Nephron progenitor cell (in vitro differentiated cells): ENCODE results near the gene CD63.
A peak's percentile ranks its signal among the peaks of the same experiment; 100 is the strongest.

Experiments used
- DNase-seq: peaks from one replicate; pipeline ENCODE4 v3.0.0; 2021
- H3K27ac Mint-ChIP-seq: 2 replicates; pipeline ENCODE4 v1.8.0; 2021; ENCODE audit warnings: mild to moderate bottlenecking, moderate library complexity, mixed read lengths
- H3K27me3 Mint-ChIP-seq: 2 replicates; pipeline ENCODE4 v1.8.0; 2021; ENCODE audit warnings: mild to moderate bottlenecking, low read depth, mixed read lengths; ENCODE audit not compliant: poor library complexity
- H3K36me3 Mint-ChIP-seq: 2 replicates; pipeline ENCODE4 v1.8.0; 2021; ENCODE audit warnings: low read depth, mixed read lengths
- H3K4me1 Mint-ChIP-seq: 2 replicates; pipeline ENCODE4 v1.8.0; 2021; ENCODE audit warnings: mixed read lengths
- H3K4me3 Mint-ChIP-seq: 2 replicates; pipeline ENCODE4 v1.8.0; 2021; ENCODE audit warnings: mild to moderate bottlenecking, moderate library complexity, mixed read lengths
- H3K9me3 Mint-ChIP-seq: 2 replicates; pipeline ENCODE4 v1.8.0; 2021; ENCODE audit warnings: mild to moderate bottlenecking, moderate library complexity, mixed read lengths
- TF ChIP-seq, protein P1 (sequence below): fragments of 200-600 bp; sonication (generic); IDR thresholded peaks from 2 replicates; pipeline ENCODE4 v1.5.0; 2021; ENCODE audit warnings: antibody characterized with exemption

CD63 gene

DNA sequence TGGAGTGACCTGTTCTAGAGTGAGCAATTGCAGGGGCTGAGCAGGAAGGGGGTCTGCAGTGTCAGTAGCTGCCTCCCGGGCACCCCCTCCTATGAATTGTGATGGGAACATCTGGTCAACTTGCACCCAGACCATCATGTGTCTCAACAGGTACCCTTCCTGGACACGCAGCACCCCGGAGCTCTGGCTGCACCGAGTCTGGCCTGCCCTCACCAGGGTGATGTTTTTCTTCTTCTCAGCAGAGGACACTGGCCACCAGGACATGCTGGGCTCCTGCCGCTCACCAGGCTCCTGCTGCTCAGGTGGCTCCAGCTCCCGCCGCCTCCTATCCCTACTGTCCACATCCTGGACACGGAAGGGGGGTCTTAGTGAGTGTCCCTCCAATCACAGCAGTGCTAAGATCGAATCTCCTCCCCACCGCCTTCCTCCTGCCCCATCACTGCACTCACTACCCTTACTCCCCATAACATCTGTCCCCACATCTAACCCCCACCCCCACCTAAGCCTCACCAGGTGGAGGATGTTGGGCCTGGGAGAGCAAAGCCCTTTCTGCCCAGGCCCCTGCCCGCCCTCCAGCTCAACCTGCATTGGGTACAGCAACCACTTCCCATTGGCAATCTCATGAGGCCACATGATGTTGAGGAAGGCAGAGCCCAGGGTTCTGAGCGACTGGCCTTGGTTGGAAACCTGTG lies 36.0 kb downstream of the CD63 start:
- TF ChIP-seq, protein P1, sequence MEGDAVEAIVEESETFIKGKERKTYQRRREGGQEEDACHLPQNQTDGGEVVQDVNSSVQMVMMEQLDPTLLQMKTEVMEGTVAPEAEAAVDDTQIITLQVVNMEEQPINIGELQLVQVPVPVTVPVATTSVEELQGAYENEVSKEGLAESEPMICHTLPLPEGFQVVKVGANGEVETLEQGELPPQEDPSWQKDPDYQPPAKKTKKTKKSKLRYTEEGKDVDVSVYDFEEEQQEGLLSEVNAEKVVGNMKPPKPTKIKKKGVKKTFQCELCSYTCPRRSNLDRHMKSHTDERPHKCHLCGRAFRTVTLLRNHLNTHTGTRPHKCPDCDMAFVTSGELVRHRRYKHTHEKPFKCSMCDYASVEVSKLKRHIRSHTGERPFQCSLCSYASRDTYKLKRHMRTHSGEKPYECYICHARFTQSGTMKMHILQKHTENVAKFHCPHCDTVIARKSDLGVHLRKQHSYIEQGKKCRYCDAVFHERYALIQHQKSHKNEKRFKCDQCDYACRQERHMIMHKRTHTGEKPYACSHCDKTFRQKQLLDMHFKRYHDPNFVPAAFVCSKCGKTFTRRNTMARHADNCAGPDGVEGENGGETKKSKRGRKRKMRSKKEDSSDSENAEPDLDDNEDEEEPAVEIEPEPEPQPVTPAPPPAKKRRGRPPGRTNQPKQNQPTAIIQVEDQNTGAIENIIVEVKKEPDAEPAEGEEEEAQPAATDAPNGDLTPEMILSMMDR = no peak
- Mint-ChIP-seq H3K36me3 (no peaks in the 10 kb centered on the region), H3K4me1 (peaks cover 5% of the 10 kb centered on the region), H3K9me3 (no peaks in the 10 kb centered on the region), H3K4me3 (no peak overlapping the region), H3K27ac (no peak overlapping the region), H3K27me3 (no peaks in the 10 kb centered on the region)
- DNase-seq = no peak

DNA sequence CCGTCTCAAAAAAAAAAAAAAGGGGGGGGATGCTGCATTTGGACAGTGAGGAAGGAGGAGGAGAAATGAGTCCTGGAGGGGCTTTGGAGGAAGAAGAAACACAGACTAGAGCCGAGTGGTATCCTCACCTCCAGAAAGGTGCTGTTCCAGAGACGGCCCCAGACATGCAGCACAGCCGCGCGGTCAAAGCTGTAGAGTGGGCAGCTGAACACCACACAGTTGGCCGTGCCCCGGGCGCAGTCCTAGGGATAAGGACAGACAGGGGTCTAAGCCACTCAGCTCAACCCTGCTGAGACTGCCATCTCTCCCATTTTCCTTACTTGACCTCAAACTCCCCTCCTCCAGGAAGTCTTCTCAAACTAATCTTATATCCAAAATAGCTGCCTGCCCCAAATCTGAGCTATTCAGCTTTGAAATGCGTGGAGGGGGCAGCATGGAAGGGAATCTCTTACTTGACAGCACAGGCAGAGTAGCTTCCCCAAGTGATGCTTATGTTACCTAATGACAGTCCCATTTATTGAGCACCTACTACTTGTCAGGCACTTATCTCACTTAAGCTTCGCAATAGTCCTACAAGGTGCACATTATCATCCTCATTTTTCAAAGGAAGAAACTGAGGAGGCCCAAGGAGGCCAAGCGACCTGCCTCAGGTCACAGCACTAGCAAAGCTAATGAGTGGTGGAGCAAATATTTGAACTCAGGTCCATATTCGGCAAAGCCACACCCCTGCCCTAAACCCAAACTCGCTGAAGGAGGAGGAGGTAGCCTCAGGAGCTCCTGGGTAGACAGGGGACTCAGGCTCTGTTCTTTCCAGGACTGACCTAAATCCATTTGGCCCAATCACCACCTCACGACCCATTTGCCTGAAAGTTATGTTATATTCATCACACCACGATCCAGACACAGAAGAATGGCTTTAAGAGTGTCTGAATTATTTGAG lies 39.8 kb downstream of the CD63 start:
- Mint-ChIP-seq H3K27me3 (peaks cover 3% of the 10 kb centered on the region), H3K36me3 (no peaks in the 10 kb centered on the region), H3K4me3 (no peak overlapping the region), H3K4me1 (peaks cover 4% of the 10 kb centered on the region), H3K9me3 (no peaks in the 10 kb centered on the region), H3K27ac (peak overlapping the region; percentile 39)
- TF ChIP-seq, protein P1 = no peak
- DNase-seq = no peak

DNA sequence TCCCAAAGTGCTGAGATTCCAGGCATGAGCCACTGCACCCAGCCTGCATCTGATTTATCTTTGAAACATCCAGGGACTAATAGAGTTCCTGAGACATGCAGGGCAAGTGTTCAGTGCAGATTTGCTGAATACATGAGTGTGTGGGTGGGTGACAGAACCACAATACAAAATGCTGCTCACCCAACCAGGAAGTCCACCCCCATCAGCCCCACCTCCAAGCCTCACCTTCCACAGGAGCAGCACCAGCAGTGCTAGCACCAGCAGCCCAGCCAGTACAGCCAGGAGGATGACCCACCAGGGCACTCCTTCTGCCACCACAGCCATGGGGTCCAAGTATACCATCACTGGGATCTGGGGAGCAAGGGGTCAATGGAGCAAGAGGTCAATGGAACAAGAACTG lies 41.1 kb downstream of the CD63 start:
- TF ChIP-seq, protein P1 = no peak
- Mint-ChIP-seq H3K27ac (no peak overlapping the region), H3K4me1 (peaks cover 12% of the 10 kb centered on the region)

DNA sequence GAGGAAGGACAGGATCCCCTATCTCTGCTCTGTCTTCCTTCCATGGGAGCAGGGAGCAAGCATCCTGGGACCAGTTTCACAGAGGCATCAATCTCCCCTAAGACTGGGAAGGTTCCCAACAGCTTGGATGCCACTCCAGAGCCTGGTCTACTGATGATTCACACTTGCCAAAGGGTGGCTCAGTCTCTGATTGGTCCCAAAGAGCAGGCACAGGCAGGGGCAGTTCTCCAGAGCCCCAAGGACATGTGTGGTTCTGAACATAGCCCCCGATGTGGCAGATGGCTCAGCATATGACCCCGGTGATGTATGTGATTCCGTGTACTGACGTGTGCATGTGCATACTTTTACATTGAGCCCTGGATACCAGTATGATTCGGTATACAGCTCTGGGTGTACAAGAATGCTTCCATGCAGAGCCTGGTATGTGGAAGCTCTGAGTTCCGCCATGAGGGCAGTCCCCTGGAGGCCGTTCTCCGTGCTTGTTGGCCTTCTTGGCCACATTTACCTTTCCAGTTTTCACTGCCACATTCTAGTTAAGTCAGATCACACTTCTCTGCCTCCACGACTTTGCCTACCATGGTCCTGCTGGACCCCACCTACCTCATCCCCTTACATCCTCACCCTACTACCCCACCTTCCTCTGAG lies 42.3 kb downstream of the CD63 start:
- DNase-seq = no peak
- no peaks in the 10 kb centered on the region for H3K9me3 Mint-ChIP-seq
- H3K27me3 Mint-ChIP-seq = peaks cover 3% of the 10 kb centered on the region
- no peak overlapping the region for H3K4me3 Mint-ChIP-seq
- peaks cover 25% of the 10 kb centered on the region for H3K4me1 Mint-ChIP-seq
- TF ChIP-seq, protein P1 = no peak
- no peaks in the 10 kb centered on the region for H3K36me3 Mint-ChIP-seq
- H3K27ac Mint-ChIP-seq = peak overlapping the region; percentile 87

More for the DNA sequence above, 41.1 kb downstream of the CD63 start:
- no peaks in the 10 kb centered on the region for H3K36me3 Mint-ChIP-seq
- no peak overlapping the region for H3K4me3 Mint-ChIP-seq
- no peak for DNase-seq
- H3K9me3 Mint-ChIP-seq = no peaks in the 10 kb centered on the region
- H3K27me3 Mint-ChIP-seq = peaks cover 3% of the 10 kb centered on the region

DNA sequence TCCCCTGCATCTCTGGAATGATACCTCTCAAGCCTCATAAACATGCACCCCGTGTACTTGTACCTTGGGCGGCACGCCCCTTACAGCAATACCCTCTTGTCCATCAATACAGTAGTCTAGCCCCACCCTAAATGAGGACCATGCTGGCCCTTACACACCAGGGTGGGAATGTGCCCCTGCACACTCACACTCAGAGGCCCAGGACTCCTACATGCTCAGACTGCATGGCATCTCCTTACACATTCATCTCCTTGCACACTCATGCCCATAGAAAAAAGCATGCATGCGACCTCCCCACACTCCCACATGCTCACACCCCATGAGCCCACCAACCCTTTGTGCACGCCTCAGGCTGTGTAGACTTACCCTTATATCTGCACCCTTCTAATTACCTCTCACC lies 43.1 kb downstream of the CD63 start:
- Mint-ChIP-seq H3K27me3 (peaks cover 3% of the 10 kb centered on the region), H3K27ac (no peak overlapping the region), H3K36me3 (no peaks in the 10 kb centered on the region), H3K9me3 (no peaks in the 10 kb centered on the region), H3K4me3 (no peak overlapping the region), H3K4me1 (peaks cover 33% of the 10 kb centered on the region)
- TF ChIP-seq, protein P1 = no peak
- DNase-seq = no peak
